GM12801 (cell line): ENCODE data around the gene FANCC.

Experiments
- CTCF ChIP-seq: IDR thresholded peaks from one replicate; pipeline ENCODE4 v1.5.1; 2011; ENCODE audit warnings: control low read depth; ENCODE audit not compliant: insufficient read length; ENCODE audit errors: extremely low read depth

The FANCC gene

GRCh38 chr9:95147452-95148207 is 169.9 kb downstream of the FANCC start:
- TF ChIP-seq CTCF, result no peak

DNA sequence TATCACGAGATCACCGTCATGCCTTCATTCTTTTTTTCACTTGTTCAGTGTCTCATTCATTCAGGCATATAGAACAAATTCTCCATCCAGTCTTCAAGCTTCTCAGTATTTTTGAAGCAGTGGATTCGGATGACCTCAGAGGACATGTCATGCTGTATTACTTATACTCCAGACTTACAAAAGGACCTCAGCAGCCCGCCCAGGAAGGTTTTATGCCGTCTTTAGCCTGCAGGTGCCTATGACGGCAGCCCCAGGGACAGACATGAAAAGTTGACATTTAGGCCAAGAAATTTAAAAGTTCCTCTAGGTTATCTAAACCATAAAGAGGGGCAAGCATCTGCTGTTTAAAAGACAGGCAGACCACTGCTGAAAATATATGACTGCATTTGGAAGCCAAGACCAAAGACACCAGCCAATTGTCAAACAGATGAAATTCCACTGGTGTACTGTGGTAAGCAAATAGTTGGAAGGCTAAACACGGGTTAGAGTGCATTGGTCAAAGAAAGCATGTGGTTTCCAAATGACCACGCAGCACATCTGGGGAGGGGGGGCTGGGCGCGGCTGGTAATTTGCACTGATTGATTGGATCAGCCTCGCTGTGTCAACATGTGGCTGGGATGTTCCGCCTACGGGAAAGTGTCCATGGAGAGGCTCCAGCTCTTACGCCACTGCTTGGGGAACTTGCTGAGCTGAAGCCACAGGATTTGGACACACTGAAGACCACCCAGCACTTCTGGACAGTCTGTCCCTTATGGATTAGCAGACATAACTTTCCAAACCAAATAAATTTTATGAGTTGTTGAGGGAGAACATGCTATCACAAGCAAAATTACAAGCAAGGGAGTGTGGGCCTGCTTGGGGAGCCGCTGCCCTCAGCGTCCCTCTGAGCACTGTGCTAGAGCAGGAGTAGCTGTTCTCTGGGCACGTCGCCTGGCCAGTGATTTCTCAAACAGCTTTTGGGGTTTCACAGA is 173.6 kb downstream of the FANCC start:
- TF ChIP-seq CTCF, result no peak

DNA sequence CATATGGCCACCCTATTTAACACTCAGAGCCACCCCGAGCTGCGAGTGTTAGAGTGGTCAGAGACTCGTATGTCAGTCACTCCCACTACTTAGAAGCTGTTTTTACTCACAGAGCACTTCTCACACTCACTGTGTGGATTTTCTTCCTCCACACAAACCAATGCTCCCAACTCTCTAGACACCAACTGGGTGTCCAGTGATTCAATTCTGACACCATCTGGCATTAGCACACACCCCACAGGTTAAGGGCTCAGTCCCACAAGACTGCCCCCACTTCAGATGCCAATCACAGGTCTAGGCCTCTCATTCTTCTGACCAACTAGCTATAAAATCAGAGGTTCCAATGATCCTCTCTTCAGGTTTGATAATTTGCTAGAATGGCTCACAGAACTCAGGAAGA is 174.8 kb downstream of the FANCC start:
- no peak for TF ChIP-seq CTCF

DNA sequence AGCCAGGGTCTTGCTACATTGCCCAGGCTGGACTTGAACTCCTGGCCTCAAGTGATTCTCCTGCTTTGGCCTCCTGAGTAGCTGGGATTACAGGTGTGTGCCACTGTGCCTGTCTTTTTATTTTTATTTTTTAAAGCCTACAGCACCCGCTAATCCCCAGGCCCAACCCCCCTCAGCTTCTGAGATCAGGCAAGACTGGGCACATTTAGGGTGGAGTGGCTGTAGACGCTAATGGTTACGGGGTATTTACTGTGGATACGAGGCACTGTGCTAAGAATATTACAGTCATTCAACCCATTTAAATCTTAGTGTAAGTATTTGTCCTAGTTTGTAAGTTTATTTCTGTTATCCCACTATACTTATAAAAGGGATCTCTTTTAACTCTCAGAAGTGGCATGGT is 175.2 kb downstream of the FANCC start:
- no peak for TF ChIP-seq CTCF

DNA sequence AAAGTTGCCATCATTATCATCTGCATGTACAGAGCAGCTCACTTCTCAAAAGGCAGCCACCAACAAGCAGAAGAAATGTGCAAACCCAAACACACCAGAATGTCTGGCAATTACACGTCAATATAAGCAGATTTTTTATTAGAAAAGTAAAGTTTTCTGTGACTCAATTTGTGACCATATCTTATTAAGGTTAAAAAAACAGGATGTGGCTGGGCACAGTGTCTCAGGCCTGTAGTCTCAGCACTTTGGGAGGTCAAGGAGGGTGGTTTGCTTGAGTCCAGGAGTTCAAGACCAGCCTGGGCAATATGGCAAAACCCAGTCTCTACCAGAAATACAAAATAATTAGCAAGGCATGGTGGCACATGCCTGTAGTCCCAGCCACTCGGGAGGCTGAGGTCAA is 176.7 kb downstream of the FANCC start:
- no peak for TF ChIP-seq CTCF

DNA sequence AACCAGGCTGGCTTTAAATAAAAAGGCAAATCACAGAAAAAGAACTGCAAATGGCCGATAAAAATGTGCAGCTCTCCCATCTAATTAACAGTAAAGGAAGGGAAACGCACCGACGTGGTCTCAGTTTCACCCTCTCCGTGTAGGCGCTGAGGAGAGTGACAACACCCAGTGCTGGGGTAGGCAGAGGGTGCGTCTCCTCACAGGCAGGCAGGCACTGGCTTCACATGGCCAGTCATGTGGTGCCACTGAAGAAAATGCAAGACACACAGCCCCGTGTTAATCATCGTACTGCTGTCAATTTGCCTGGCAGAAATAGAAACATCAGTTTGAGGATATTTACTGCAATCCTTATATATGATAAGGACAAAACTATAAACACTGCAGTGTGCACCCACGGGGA is 178.4 kb downstream of the FANCC start:
- TF ChIP-seq CTCF, result no peak

DNA sequence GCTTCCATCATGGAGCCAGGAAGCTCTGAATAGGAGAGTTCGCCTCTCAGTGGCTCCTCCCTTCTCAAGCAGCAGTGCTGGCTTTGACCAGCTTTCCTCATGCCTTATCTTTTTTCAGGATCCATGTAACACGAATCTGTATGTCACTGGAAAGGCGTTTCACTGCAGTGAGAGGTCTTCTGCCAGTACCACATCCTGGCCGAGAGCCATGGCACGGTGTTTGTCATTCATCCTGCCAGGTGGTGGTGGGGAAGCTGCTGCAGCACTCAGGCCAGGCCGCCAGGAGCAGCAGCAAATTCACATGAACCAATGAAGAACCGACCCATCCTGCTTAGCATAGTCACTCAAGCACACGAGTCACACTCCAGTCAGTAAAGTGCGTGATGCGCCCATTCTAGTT is 179.0 kb downstream of the FANCC start:
- no peak for TF ChIP-seq CTCF
